Measurements from ENCODE around the gene ARHGEF7. TPM values are rescaled to one million over a fixed set of nuclear protein-coding genes. Genes with fewer than 3 reads are reported as not detected.
"Not testable (repeated sequence)": the region's sequence is repeated elsewhere in the genome, so short reads cannot be mapped to it uniquely, and the experiment has no call there.

The ARHGEF7 gene
- total RNA-seq, 1 donor from 2014 or later: 181 TPM

DNA sequence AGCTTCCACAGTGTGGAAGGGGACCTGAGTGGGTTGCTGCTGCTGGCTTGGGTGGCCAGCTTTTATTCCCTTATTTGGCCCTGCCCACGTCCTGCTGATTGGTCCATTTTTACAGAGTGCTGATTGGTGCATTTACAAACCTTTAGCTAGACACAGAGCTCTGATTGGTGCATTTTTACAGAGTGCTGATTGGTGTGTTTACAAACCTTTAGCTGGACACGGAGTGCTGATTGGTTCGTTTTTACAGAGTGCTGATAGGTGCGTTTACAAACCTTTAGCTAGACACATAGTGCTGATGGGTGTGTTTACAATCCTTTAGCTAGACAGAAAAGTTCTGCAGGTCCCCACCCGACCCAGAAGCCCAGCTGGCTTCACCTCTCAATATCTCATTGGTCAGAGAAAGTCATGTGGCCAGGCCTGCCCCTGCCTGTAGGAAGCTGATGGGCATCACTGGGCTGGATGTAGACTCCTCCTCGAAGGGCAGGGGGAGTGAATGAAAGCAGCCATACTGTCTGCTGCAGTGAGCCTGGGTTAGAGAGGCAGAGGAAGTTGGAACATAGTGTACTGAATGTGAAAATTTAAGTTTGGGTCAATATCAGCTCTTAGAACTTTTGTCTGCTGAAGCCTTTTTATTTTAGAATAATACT, 83.7 kb downstream of the ARHGEF7 start:
- DNase-seq: not testable (repeated sequence)

DNA sequence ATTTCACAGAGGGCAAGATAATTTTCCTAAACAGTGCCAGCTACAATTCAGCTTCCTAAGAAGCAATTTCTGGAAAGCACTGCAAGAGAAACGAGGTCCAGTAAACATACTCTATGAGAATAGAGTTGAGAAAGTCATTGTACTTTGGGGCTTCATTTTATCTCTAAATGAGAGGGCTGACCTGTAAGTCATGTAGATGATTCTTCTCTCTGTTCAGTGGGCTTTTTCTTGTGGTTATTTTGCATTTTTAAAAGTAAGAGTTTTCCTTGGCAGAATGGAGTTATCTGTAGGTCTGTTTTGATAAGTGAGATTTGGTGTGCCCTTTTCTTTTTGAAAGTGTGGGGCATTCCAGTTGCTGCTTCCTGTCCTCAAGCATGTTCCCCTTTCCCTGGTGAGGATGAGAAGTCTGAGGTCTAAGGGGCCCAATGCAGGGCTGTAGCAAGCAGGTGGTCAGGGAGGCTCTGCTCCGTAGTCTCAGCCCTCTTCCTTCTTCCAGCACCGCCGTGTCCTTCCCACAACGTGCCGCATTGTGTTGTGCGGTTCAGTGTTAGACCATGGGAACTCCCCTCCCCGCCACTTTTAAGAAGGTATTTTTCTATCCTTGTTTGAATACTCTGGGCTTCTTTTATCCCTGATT, 86.3 kb downstream of the ARHGEF7 start:
- DNase-seq: no peak

DNA sequence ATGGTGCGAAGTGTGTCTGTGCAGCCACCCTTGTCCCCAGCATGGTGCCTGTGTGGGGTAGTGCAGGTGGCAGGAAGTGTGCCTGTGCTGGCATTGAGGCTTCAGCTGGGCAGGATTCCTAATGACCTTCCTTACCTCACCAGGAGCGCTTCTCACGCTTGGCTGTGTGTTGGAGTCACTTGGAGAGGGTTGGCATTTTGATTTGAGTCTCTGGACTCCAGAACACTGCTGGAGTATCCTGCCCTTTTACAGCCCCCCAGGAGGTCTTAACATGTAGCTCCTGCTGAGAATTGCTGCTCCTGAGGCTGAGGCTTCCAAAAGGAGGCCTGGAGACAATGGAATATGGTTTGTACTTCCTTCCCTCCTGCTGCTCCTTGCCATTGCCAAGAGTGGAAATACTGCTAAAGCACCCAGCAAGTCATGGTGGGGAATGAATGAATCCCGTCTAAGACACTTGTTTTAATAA, 87.1 kb downstream of the ARHGEF7 start:
- DNase-seq: no peak

DNA sequence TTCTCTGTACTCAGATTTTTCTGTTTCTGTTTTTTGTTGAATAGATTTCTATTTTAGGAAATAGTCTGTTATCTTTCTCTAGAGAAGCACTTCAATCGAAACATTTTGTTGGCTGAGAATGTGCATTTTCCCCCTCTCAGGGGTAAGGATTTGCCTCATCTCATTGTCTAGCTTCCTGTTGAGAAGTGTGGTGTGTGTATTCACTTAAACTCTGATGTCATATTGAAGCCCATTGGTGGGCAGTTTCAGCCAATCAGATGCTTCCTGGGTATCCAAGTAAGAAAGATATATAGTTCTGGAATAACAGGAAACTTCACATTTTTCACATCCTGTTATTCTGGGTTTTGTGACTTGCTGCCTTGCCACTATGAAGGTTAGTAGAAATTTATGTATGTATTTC, 87.6 kb downstream of the ARHGEF7 start:
- DNase-seq: peak; percentile 86

DNA sequence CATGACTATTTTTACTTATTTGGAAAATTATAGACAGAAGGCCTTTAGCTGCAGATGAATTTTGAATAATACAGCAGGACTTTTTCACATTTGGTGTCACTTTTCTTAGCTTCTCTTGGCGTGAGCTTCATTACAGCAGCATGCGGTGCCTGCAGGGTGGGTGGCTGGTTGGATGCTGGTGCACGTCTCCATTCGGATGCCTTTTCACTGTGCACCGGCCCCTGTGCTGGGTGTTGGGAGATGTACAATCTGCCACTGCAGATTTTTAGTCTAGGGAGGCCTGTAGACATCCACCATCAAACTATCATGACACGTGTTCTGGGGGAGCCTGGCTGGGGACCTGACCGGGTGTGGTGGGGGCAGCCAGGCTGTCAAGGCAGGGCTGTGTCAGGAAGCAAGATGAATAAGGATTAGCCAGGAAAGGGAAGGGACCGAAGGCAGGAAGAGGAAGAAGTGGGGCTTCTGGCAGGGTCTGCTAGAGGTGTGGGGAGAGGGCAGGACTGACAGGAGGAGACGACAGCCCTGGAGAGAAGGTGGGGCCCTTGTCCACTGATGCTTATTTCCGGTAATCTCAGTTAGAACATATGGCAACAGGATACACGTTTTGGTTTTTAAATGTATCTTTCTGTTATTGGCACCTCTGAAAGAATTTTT, 88.8 kb downstream of the ARHGEF7 start:
- DNase-seq: no peak

DNA sequence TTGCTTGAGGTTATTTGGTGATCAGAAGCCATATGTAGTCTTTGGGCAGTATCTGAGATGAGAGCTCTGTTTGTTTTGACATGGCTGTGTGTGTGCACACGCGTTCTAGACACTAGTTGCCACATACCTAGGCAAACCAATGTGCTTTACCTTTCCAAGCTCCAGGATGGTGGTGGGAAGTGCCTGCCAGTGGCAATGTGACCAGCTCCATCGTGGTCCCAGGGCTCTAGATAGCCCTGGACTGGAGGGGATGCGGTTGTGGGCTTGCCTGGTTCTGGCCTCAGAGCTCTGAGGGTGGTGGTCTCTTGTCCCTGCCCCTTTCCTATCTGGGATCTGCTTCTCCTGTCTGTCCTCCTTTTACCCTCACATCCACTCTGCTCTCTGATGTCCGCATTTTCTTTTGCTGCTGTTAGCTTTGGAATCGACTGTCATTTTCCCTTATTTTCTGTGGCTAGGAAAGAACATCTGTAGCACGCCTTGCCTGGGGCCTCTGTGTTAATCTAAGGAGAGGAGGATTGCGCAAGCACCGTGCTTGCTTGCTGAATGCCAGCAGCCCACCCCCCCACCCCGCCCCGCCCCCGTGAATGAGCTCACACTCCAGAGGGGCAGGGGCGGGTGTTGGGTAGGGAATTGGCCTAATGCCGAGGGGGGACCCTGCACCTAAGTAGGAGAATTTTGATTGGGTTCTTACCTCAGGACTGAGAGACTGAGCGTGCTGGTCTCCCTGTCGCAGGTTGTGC, 89.5 kb downstream of the ARHGEF7 start:
- DNase-seq: peak; percentile 71

DNA sequence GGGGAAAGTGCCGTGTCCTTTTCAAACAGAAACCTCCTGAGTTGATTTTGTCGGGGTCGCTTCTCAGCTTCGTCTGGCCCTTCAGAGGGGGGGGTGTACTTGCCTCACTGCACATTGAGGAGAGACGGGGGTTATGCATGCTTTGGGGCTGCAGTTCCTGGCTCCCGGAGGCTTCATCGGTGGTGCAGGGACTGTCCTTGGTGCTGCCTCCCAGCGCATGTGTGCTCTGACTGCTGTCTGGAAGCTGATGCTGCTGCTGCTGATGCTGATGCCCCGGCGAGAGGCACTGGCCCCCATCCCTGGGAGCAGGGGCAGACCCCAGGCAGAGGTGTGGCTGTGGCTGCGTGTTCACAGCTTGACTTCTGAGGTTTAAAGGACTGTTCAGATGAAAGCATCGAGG, 91.0 kb downstream of the ARHGEF7 start:
- no peak for DNase-seq

DNA sequence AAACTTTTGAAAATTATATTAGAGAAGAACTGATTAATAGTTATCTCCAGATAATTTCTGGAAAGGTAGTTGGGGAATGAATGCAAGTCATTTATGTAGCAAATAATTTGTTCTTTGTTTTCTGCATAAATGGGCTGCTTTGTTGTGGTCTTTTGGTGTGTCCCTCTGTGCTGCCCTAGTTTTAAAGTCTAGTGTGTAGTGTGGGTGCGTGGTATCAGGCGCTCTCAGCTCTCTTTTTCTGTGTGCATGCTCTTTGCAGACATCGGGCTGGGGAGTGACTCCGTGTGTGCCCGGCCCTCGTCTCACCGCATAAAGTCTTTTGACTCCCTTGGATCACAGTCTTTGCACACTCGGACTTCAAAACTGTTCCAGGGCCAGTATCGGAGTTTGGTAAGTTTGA, 94.5 kb downstream of the ARHGEF7 start:
- DNase-seq: no peak

DNA sequence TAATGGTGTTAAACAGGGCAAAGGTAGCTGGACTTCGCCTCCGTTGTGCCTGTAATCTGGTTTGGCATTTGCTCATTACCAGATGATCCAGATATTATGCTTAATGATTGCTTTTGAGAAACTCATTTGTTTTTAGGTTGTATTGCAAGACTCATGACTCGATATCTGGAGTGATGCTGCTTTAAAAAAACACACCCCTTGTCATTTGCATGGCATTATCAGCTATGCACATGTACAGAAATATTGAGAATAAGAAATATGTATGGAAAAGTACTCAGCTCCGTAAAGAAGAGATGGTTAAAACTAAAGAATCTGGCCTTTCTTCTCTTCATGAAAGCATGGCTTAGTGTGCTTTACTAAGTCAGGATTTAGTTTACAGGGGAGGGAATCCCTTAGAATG, 95.0 kb downstream of the ARHGEF7 start:
- DNase-seq: no peak

DNA sequence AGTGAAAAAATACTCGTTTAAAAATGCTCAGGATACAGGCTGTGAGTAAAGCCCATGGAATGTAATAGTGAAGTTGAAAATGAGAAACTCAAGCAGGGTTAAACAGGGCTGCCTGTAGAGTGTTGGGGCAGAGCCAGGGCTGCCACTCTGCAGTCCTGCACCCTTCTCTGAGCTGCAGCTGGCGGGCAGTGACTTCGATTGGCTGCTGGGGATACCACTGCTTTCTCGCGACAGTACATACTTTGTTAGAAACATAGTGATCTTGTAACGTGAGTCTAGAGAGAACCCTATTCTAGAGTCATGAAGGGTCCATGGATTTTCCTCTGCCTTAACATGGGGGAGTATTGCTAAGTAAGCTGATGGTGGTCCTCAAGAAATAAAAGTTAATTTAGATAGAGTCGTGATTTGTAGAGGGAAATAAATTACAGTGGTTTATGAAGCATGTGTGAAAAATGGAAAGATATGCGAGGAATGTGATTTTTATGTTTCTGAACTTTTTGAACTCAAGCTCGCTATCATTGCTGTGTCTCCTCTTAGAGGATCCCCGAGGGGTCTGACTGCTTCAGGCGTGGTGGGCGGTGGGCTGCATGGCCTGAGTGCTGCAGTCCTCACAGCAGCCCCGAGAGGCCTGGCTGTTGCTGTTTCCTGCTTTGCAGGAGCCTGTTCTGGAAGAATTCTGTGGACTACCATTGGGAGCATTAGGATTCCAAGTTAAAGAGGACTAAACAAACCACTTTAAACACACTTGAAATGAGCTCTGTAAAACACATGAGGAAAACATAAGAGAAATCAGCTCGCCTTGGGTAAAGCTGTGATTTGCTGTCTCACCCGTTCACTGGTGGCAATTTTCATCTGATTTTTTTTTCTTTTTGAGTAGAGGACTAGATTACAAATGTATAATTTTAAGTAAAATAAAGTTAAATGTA, 95.7 kb downstream of the ARHGEF7 start:
- DNase-seq: peak; percentile 90

DNA sequence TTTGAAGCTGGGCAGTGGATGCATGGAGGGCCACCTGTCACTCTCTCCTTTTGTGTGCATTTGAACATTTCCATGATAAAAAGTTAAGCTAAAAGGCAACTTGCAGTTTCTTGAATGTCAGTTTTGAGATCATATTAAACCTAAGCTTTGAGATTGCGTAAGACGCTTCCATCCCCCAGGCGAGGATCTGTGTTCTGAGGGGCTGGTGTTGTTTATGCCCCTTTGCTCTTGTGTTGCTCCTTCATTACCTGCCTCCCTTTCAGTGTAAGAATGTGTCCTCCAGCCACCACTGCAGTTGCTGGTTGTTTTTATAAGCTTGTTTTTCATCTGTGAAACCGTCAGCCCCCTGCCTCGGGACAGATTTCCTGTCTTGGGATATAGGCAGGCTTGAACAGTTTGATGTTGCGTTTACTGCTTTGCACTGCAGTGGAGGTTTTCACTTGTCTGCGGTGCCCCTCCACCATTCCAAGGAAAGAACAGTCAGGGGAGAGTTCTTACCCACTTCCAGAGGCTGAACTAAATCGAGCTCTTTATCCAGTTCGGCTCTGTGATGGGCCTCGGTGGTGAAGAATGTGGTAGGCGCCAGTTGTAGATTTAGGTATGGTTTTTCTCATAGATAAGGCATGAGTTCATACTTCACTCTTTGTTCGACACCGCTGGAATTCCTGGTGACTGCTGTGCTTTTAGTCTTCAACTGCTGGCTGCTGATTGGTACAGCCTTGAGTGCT, 96.8 kb downstream of the ARHGEF7 start:
- DNase-seq: no peak

DNA sequence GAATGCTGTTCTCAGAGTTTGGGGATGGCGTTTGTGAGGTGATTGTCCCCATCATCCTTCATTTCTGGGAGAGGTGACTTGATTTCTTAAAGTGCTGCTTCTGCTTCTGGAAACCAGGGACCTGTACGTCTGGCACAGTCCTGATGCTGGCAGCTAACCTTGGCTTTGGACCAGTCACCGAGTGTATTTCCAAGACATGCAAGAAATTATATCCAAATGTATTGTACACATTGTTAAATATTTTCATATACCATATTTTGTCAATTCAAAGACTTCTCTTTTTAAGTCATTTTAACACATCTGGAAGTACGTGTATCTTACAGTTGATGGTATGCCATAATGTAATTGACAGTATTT, 97.4 kb downstream of the ARHGEF7 start:
- DNase-seq: no peak

DNA sequence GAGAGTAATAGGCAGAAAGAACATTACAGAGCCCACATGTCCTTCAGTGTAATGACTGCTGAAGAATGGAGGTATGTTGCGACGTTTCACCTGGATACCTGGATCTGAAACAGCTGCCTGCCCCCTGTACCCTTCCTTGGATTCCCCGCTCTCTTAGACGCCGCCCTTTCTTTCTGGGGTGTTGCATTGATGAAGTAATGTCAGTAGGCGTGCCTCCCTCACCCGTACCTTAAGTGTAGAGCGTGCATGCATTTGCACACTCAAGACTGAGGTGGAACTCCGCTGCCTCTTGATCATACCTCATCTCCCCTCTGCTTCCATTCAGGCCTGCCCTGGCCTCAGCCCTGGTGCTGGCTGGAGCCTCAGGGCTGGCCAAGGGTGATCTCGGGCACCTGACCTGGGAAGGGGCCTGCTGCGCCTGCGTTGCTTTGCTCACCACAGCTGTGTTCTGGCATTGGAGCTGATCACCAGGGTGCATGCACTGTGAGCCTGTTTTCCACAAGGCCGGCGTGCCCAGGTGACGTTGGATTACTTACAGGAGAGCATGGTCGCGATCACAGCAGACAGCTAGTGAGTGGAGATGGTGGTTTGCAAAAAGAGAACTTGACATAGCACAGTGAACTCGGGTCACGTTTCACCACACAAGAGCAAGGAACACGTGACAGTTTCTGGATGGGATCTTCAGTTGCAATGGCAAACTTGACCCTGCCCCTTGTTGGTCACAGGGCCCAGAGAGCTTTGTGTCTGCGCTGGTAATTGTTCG, 99.0 kb downstream of the ARHGEF7 start:
- peak; percentile 42 for DNase-seq

DNA sequence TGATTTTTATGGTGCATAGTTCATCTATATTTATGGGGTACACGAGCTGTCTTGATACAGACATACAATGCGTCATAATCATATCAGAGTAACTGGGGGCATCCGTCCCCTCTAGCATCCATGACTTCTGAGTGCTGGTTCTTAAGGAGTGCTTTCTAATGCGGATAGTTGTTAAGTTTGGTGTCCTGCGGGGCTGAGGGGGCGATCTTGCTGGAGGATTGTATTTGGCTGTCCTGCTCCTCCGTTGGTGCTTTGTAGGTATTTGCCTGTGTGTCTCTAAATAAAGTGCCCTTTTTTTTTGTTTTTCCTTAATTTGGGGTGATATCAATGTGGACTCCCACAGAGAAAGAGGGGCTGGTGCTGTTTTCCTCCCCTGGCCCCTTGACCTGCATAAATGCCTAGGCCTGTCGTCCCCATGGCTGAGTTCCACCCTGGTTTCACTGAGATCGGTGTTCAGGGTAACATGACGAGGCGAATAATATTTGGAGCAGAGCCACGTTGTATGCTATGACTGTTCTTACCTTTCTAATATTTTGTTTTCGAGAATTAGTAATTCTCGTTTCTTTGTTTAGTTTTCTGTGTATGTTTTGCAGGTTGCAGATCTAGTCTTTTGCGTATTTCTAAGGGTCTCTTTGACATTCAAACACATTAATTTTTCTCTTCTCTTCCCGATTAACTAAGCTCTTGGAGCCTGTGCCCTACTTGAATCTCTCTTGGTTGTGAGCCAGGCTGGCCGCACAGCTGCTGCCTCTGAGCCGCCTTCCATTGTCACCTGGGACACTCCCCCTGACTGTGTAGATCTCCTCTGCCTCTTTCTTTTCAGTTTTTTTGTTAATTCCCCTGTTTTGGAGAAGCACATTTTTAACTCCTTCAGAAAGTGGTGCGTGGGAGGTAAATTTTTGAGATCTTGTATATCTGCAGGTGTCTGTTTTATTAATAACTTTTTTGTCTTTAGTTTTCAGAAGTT, 100.3 kb downstream of the ARHGEF7 start:
- DNase-seq: peak; percentile 81

DNA sequence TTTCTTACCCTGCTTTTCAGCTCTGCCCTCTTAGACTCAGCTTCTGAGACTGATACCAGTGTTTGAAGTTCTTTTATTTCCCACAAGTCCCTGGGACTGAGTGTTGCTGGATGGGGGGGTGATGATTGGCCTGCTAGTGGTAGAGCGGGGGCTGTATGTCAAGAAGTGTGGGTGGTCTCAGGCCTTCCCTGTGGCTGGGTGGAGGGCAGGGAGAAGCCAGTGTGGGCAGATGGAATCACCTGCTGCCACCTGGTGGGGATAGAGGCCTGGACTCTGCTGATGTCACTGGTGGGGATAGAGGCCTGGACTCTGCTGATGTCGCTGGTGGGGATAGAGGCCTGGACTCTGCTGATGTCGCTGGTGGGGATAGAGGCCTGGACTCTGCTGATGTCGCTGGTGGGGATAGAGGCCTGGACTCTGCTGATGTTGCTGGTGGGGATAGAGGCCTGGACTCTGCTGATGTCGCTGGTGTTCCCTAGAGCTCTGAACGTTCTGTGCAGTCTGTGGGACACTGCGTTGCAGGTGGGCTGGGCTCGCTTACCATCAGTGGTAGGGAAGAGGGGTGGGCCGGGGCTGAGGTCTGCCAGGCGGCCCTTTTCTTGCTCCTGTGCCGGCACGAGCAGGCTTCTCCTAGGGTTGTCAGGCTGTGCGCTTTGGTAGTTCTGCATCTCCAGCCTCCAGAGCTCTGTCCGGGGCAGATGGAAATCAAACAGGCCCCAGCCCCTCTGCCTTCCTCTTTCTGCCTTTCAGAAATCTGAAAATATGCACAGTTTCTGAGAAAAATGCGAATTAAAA, 101.3 kb downstream of the ARHGEF7 start:
- peak; percentile 73 for DNase-seq

DNA sequence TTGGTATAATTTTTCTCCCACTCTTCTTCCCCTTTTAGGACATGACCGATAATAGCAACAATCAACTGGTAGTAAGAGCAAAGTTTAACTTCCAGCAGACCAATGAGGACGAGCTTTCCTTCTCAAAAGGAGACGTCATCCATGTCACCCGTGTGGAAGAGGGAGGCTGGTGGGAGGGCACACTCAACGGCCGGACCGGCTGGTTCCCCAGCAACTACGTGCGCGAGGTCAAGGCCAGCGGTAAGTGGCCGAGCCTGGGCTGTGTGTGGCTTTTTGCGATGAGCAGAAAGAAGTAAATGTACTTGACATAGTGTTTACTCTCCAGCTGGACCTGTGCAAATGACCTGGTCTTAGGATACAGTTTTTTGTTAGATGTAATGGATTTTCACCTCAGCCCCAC, 102.5 kb downstream of the ARHGEF7 start:
- DNase-seq: no peak

DNA sequence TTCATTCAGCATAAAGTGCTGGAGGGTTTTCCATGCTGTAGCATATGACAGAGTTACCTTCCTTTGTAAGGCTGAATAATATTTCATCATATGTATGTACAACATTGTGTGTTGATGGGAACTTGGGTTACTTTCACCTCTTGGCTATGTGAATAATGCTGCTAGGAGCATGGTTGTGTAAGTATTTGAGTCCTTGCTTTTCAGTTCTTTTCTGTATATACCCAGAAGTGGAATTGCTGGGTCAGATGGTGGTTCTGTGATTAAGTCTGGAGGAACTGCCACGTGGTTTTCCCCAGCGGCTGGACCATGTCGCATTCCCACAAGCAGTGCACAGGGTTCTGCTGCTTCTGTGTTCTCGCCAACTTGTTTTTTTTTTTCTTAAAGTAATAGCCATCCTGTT, 104.2 kb downstream of the ARHGEF7 start:
- DNase-seq: no peak

DNA sequence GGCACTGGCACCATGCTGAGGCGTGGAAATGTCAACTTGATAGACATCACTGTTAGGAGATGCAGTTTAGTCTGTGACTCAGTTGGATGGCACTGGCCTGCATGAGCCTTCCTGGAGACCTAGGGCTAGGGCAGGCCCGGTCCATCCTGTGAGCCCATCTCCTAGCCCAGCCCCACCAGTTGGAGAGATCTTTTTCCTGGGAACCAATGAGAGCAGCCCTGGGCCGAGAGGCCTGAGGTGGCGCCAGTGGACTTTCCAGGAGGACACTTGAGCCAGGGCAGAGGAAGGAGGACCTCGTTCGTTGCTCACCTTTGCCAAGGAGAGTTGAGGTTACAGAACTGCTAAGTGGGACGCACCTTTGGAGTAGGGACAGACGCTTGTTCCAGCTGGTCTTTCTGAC, 104.8 kb downstream of the ARHGEF7 start:
- no peak for DNase-seq
